ENCODE data around the gene PDHX. TPM values are rescaled to one million over a fixed set of nuclear protein-coding genes. Genes with fewer than 3 reads are reported as not detected.
"Not testable (repeated sequence)": the region's sequence is repeated elsewhere in the genome, so short reads cannot be mapped to it uniquely, and the experiment has no call there.

Gene PDHX
- total and polyA plus RNA-seq, 5 donors from 2014 or later = 18.2 to 24.1 (median 20.0) TPM

GRCh38 chr11:34887260-34887659 is 29.2 kb upstream of the PDHX start:
- no peak for ATAC-seq (ENCODE audit: low read depth in 2 of 2)
- Mint-ChIP-seq H3K4me1 (no peaks in the 10 kb centered on the region), H3K36me3 (peaks cover 32% of the 10 kb centered on the region), H3K4me3 (no peak overlapping the region), H3K27ac (no peak overlapping the region), H3K27me3 (no peaks in the 10 kb centered on the region), H3K9me3 (no peaks in the 10 kb centered on the region)
- DNase-seq = no peak
- Histone ChIP-seq H3K4me1 (ENCODE audit: control insufficient read depth, insufficient read depth, low read length, poor library complexity, severe bottlenecking) (no peaks in the 10 kb centered on the region), H3K9me3 (ENCODE audit: control insufficient read depth in 2 of 2, low read length in 2 of 2) (no peaks in the 10 kb centered on the region), H3K36me3 (ENCODE audit: control insufficient read depth, insufficient read depth, low read length) (peaks cover 19% of the 10 kb centered on the region), H3K27me3 (ENCODE audit: control insufficient read depth, insufficient read depth, low read length) (no peaks in the 10 kb centered on the region), H3K27ac (ENCODE audit: insufficient read depth, low read length, poor library complexity, severe bottlenecking) (no peak overlapping the region), H3K4me3 (ENCODE audit: low read depth, low read length) (no peak overlapping the region)

GRCh38 chr11:34890089-34890488 is 26.3 kb upstream of the PDHX start:
- Histone ChIP-seq H3K9me3 (ENCODE audit: control insufficient read depth in 2 of 2, low read length in 2 of 2) (no peaks in the 10 kb centered on the region), H3K36me3 (ENCODE audit: control insufficient read depth, insufficient read depth, low read length) (peaks cover 8% of the 10 kb centered on the region), H3K27ac (ENCODE audit: insufficient read depth, low read length, poor library complexity, severe bottlenecking) (no peak overlapping the region), H3K4me3 (ENCODE audit: low read depth, low read length) (no peak overlapping the region), H3K4me1 (ENCODE audit: control insufficient read depth, insufficient read depth, low read length, poor library complexity, severe bottlenecking) (no peaks in the 10 kb centered on the region), H3K27me3 (ENCODE audit: control insufficient read depth, insufficient read depth, low read length) (no peaks in the 10 kb centered on the region)
- H3K27ac Mint-ChIP-seq = no peak overlapping the region
- no peaks in the 10 kb centered on the region for H3K27me3 Mint-ChIP-seq
- H3K9me3 Mint-ChIP-seq = no peaks in the 10 kb centered on the region
- peaks cover 21% of the 10 kb centered on the region for H3K36me3 Mint-ChIP-seq
- DNase-seq (no peak), ATAC-seq (ENCODE audit: low read depth in 2 of 2) (no peak)
- no peak overlapping the region for H3K4me3 Mint-ChIP-seq
- H3K4me1 Mint-ChIP-seq = peaks cover 0 to 4% (median 0%) of the 10 kb centered on the region in 4 donors

- no peak overlapping the region for H3K27ac Mint-ChIP-seq
- peaks cover 0 to 6% (median 0%) of the 10 kb centered on the region in 4 donors for H3K4me1 Mint-ChIP-seq
- H3K4me1 ChIP-seq (ENCODE audit: control insufficient read depth, insufficient read depth, low read length, poor library complexity, severe bottlenecking) = no peaks in the 10 kb centered on the region
- no peaks in the 10 kb centered on the region for H3K27me3 ChIP-seq (ENCODE audit: control insufficient read depth, insufficient read depth, low read length)
- peaks cover 18% of the 10 kb centered on the region for H3K36me3 Mint-ChIP-seq
- H3K9me3 Mint-ChIP-seq = peaks cover 0 to under 1% (median 0%) of the 10 kb centered on the region in 7 donors
- H3K9me3 ChIP-seq (ENCODE audit: control insufficient read depth in 2 of 2, low read length in 2 of 2) = no peaks in the 10 kb centered on the region
- DNase-seq (peak in 1 of 3 donors; percentile 34), ATAC-seq (ENCODE audit: low read depth in 2 of 2) (no peak)
- peaks cover 8% of the 10 kb centered on the region for H3K36me3 ChIP-seq (ENCODE audit: control insufficient read depth, insufficient read depth, low read length)
- H3K4me3 ChIP-seq (ENCODE audit: low read depth, low read length) = no peak overlapping the region
- no peaks in the 10 kb centered on the region for H3K27me3 Mint-ChIP-seq
- no peak overlapping the region for H3K4me3 Mint-ChIP-seq
- no peak overlapping the region for H3K27ac ChIP-seq (ENCODE audit: insufficient read depth, low read length, poor library complexity, severe bottlenecking)
These were observed 25.6 kb upstream of the PDHX start for GRCh38 chr11:34890812-34891211.

- H3K9me3 Mint-ChIP-seq = peaks cover 0 to 8% (median 4%) of the 10 kb centered on the region in 7 donors
- H3K4me3 ChIP-seq (ENCODE audit: low read depth, low read length) = no peak overlapping the region
- H3K27me3 ChIP-seq (ENCODE audit: control insufficient read depth, insufficient read depth, low read length) = no peaks in the 10 kb centered on the region
- H3K36me3 ChIP-seq (ENCODE audit: control insufficient read depth, insufficient read depth, low read length) = peaks cover 8% of the 10 kb centered on the region
- no peaks in the 10 kb centered on the region for H3K4me1 ChIP-seq (ENCODE audit: control insufficient read depth, insufficient read depth, low read length, poor library complexity, severe bottlenecking)
- H3K36me3 Mint-ChIP-seq = peaks cover 24% of the 10 kb centered on the region
- ATAC-seq (ENCODE audit: low read depth in 2 of 2) = no peak
- H3K9me3 ChIP-seq (ENCODE audit: control insufficient read depth in 2 of 2, low read length in 2 of 2) = no peaks in the 10 kb centered on the region
- no peak overlapping the region for H3K27ac ChIP-seq (ENCODE audit: insufficient read depth, low read length, poor library complexity, severe bottlenecking)
- peak overlapping the region in 1 of 3 donors; percentile 43 for H3K27ac Mint-ChIP-seq
- DNase-seq = no peak
- H3K4me1 Mint-ChIP-seq = peaks cover 0 to 6% (median 0%) of the 10 kb centered on the region in 4 donors
- H3K4me3 Mint-ChIP-seq = no peak overlapping the region
- no peaks in the 10 kb centered on the region for H3K27me3 Mint-ChIP-seq
These were observed 24.8 kb upstream of the PDHX start for GRCh38 chr11:34891611-34892010.

- no peak overlapping the region for H3K27ac Mint-ChIP-seq
- Histone ChIP-seq H3K4me3 (ENCODE audit: low read depth, low read length) (no peak overlapping the region), H3K36me3 (ENCODE audit: control insufficient read depth, insufficient read depth, low read length) (no peaks in the 10 kb centered on the region), H3K4me1 (ENCODE audit: control insufficient read depth, insufficient read depth, low read length, poor library complexity, severe bottlenecking) (no peaks in the 10 kb centered on the region), H3K27me3 (ENCODE audit: control insufficient read depth, insufficient read depth, low read length) (no peaks in the 10 kb centered on the region), H3K27ac (ENCODE audit: insufficient read depth, low read length, poor library complexity, severe bottlenecking) (no peak overlapping the region), H3K9me3 (ENCODE audit: control insufficient read depth in 2 of 2, low read length in 2 of 2) (peaks cover 6 to 16% of the 10 kb centered on the region in 2 experiments)
- no peak for DNase-seq
- peaks cover 20% of the 10 kb centered on the region for H3K36me3 Mint-ChIP-seq
- H3K4me3 Mint-ChIP-seq = no peak overlapping the region
- no peaks in the 10 kb centered on the region for H3K27me3 Mint-ChIP-seq
- peaks cover 0 to 6% (median 0%) of the 10 kb centered on the region in 4 donors for H3K4me1 Mint-ChIP-seq
- no peak for ATAC-seq (ENCODE audit: low read depth in 2 of 2)
- peaks cover 2 to 20% (median 6%) of the 10 kb centered on the region in 7 donors for H3K9me3 Mint-ChIP-seq
These were observed 23.0 kb upstream of the PDHX start for GRCh38 chr11:34893416-34893815.

GRCh38 chr11:34896191-34896590 is 20.2 kb upstream of the PDHX start:
- ATAC-seq (ENCODE audit: low read depth in 2 of 2); H3K4me3 ChIP-seq (ENCODE audit: low read depth, low read length); H3K27ac Mint-ChIP-seq; H3K4me3 Mint-ChIP-seq; H3K27me3 ChIP-seq (ENCODE audit: control insufficient read depth, insufficient read depth, low read length); H3K4me1 ChIP-seq (ENCODE audit: control insufficient read depth, insufficient read depth, low read length, poor library complexity, severe bottlenecking); H3K36me3 ChIP-seq (ENCODE audit: control insufficient read depth, insufficient read depth, low read length); H3K4me1 Mint-ChIP-seq; H3K27ac ChIP-seq (ENCODE audit: insufficient read depth, low read length, poor library complexity, severe bottlenecking); H3K27me3 Mint-ChIP-seq; DNase-seq: not testable (repeated sequence)
- Mint-ChIP-seq H3K9me3 (peaks cover 2 to 43% (median 16%) of the 10 kb centered on the region in 7 donors), H3K36me3 (peaks cover 13% of the 10 kb centered on the region)
- peaks cover 27 to 41% of the 10 kb centered on the region in 2 experiments for H3K9me3 ChIP-seq (ENCODE audit: control insufficient read depth in 2 of 2, low read length in 2 of 2)

- Mint-ChIP-seq H3K4me1 (peaks cover 0 to 6% (median 0%) of the 10 kb centered on the region in 4 donors), H3K27me3 (no peaks in the 10 kb centered on the region), H3K27ac (no peak overlapping the region), H3K36me3 (peaks cover 13% of the 10 kb centered on the region), H3K4me3 (no peak overlapping the region), H3K9me3 (peaks cover 2 to 48% (median 16%) of the 10 kb centered on the region in 7 donors)
- Histone ChIP-seq H3K4me3 (ENCODE audit: low read depth, low read length) (no peak overlapping the region), H3K36me3 (ENCODE audit: control insufficient read depth, insufficient read depth, low read length) (peaks cover 6% of the 10 kb centered on the region), H3K9me3 (ENCODE audit: control insufficient read depth in 2 of 2, low read length in 2 of 2) (peaks cover 31 to 52% of the 10 kb centered on the region in 2 experiments), H3K27me3 (ENCODE audit: control insufficient read depth, insufficient read depth, low read length) (no peaks in the 10 kb centered on the region), H3K4me1 (ENCODE audit: control insufficient read depth, insufficient read depth, low read length, poor library complexity, severe bottlenecking) (no peaks in the 10 kb centered on the region), H3K27ac (ENCODE audit: insufficient read depth, low read length, poor library complexity, severe bottlenecking) (no peak overlapping the region)
- no peak for ATAC-seq (ENCODE audit: low read depth in 2 of 2)
- DNase-seq = no peak
These were observed 19.1 kb upstream of the PDHX start for GRCh38 chr11:34897171-34897870.

- no peak overlapping the region for H3K4me3 Mint-ChIP-seq
- H3K27ac Mint-ChIP-seq = no peak overlapping the region
- no peaks in the 10 kb centered on the region for H3K27me3 Mint-ChIP-seq
- H3K36me3 Mint-ChIP-seq = peaks cover 18% of the 10 kb centered on the region
- peaks cover 2 to 50% (median 16%) of the 10 kb centered on the region in 7 donors for H3K9me3 Mint-ChIP-seq
- Histone ChIP-seq H3K4me3 (ENCODE audit: low read depth, low read length) (no peak overlapping the region), H3K27me3 (ENCODE audit: control insufficient read depth, insufficient read depth, low read length) (no peaks in the 10 kb centered on the region), H3K9me3 (ENCODE audit: control insufficient read depth in 2 of 2, low read length in 2 of 2) (peaks cover 36 to 58% of the 10 kb centered on the region in 2 experiments), H3K4me1 (ENCODE audit: control insufficient read depth, insufficient read depth, low read length, poor library complexity, severe bottlenecking) (no peaks in the 10 kb centered on the region), H3K27ac (ENCODE audit: insufficient read depth, low read length, poor library complexity, severe bottlenecking) (no peak overlapping the region), H3K36me3 (ENCODE audit: control insufficient read depth, insufficient read depth, low read length) (peaks cover 6% of the 10 kb centered on the region)
- peaks cover 0 to 6% (median 0%) of the 10 kb centered on the region in 4 donors for H3K4me1 Mint-ChIP-seq
- ATAC-seq (ENCODE audit: low read depth in 2 of 2) (no peak), DNase-seq (no peak)
These were observed 17.9 kb upstream of the PDHX start for GRCh38 chr11:34898474-34898873.
